H9 (cell line): ENCODE data around the gene ZFY. TPM values are rescaled to one million over a fixed set of nuclear protein-coding genes. Genes with fewer than 3 reads are reported as not detected.

ENCODE experiments used
- DNase-seq: peaks from one replicate; pipeline ENCODE4 v3.0.0-alpha.2; 2017
- H2AFZ ChIP-seq: one replicate; pipeline ENCODE4 v1.6.1; 2013; ENCODE audit warnings: mild to moderate bottlenecking, low read length, control low read depth, moderate library complexity
- H2AK5ac ChIP-seq: 2 replicates; pipeline ENCODE4 v1.6.1; 2013; ENCODE audit warnings: low read length, control low read depth, mixed read lengths; ENCODE audit not compliant: insufficient read length
- H2BK120ac ChIP-seq: one replicate; pipeline ENCODE4 v1.6.1; 2013; ENCODE audit warnings: low read depth, mild to moderate bottlenecking, low read length, control low read depth, inconsistent platforms; ENCODE audit not compliant: poor library complexity, severe bottlenecking
- H2BK12ac ChIP-seq: 2 replicates; pipeline ENCODE4 v1.6.1; 2013; ENCODE audit warnings: low read length, control low read depth, mixed read lengths, low read depth; ENCODE audit not compliant: insufficient read length
- H2BK15ac ChIP-seq: 2 replicates; pipeline ENCODE4 v1.6.1; 2013; ENCODE audit warnings: low read depth, low read length, control low read depth
- H2BK20ac ChIP-seq: one replicate; pipeline ENCODE4 v1.6.1; 2013; ENCODE audit warnings: low read depth, mild to moderate bottlenecking, low read length, control low read depth, inconsistent platforms; ENCODE audit not compliant: poor library complexity, severe bottlenecking
- H2BK5ac ChIP-seq: 2 replicates; pipeline ENCODE4 v1.6.1; 2013; ENCODE audit warnings: low read length, control low read depth, mixed read lengths; ENCODE audit not compliant: insufficient read length
- H3K14ac ChIP-seq: 2 replicates; pipeline ENCODE4 v1.6.1; 2013; ENCODE audit warnings: low read length, control low read depth; ENCODE audit not compliant: insufficient read depth
- H3K18ac ChIP-seq: 2 replicates; pipeline ENCODE4 v1.6.1; 2013; ENCODE audit warnings: low read depth, mild to moderate bottlenecking, mixed read lengths, low read length, control low read depth; ENCODE audit not compliant: insufficient read length
- H3K23ac ChIP-seq: 2 replicates; pipeline ENCODE4 v1.6.1; 2013; ENCODE audit warnings: low read length, control low read depth, mixed read lengths, low read depth; ENCODE audit not compliant: insufficient read length
- H3K23me2 ChIP-seq: 2 replicates; pipeline ENCODE4 v1.6.1; 2013; ENCODE audit warnings: low read depth, mild to moderate bottlenecking, mixed read lengths, low read length, control low read depth; ENCODE audit not compliant: insufficient read length, poor library complexity, severe bottlenecking
- H3K27ac ChIP-seq: 2 replicates; pipeline ENCODE4 v1.5.1; 2013; ENCODE audit warnings: low read length, control low read depth, mixed read lengths, low read depth; ENCODE audit not compliant: insufficient read length
- H3K27me3 ChIP-seq: 2 replicates; pipeline ENCODE4 v1.6.1; 2013; ENCODE audit warnings: low read length, control low read depth, inconsistent platforms; ENCODE audit not compliant: insufficient read depth
- H3K4ac ChIP-seq: 2 replicates; pipeline ENCODE4 v1.6.1; 2013; ENCODE audit warnings: low read depth, mild to moderate bottlenecking, control low read depth, inconsistent platforms, low read length, moderate library complexity
- H3K4me1 ChIP-seq: 2 replicates; pipeline ENCODE4 v1.6.1; 2013; ENCODE audit warnings: low read length, control low read depth, inconsistent platforms; ENCODE audit not compliant: insufficient read depth
- H3K4me2 ChIP-seq: 2 replicates; pipeline ENCODE4 v1.6.1; 2013; ENCODE audit warnings: low read length, control low read depth, mixed read lengths; ENCODE audit not compliant: insufficient read length, insufficient read depth
- H3K56ac ChIP-seq: 2 replicates; pipeline ENCODE4 v1.6.1; 2013; ENCODE audit warnings: low read depth, mild to moderate bottlenecking, mixed read lengths, low read length, control low read depth; ENCODE audit not compliant: insufficient read length
- H3K79me1 ChIP-seq: 2 replicates; pipeline ENCODE4 v1.6.1; 2013; ENCODE audit warnings: low read depth, mild to moderate bottlenecking, moderate library complexity, low read length, control low read depth, inconsistent platforms; ENCODE audit not compliant: insufficient read depth, poor library complexity, severe bottlenecking
- H3K79me2 ChIP-seq: 2 replicates; pipeline ENCODE4 v1.6.1; 2013; ENCODE audit warnings: low read length, control low read depth, inconsistent platforms; ENCODE audit not compliant: insufficient read depth
- H3K9ac ChIP-seq: 2 replicates; pipeline ENCODE4 v1.6.1; 2013; ENCODE audit warnings: low read length, control low read depth, mixed read lengths; ENCODE audit not compliant: insufficient read length; ENCODE audit errors: extremely low read depth
- H3K9me3 ChIP-seq: one replicate; pipeline ENCODE4 v1.6.1; 2013; ENCODE audit warnings: low read depth, low read length, inconsistent platforms; ENCODE audit not compliant: control insufficient read depth
- H3T11ph ChIP-seq: one replicate; pipeline ENCODE4 v1.6.1; 2013; ENCODE audit warnings: mild to moderate bottlenecking, low read length, control low read depth, inconsistent platforms
- H4K20me1 ChIP-seq: one replicate; pipeline ENCODE4 v1.6.1; 2013; ENCODE audit not compliant: control insufficient read depth, insufficient read length, insufficient read depth
- H4K5ac ChIP-seq: 2 replicates; pipeline ENCODE4 v1.6.1; 2013; ENCODE audit warnings: low read depth, mild to moderate bottlenecking, mixed read lengths, low read length, control low read depth; ENCODE audit not compliant: insufficient read length
- H4K8ac ChIP-seq: replicated peaks from 2 replicates; pipeline ENCODE4 v1.6.1; 2013; ENCODE audit warnings: low read length, control low read depth, mixed read lengths, low read depth; ENCODE audit not compliant: insufficient read length
- H4K91ac ChIP-seq: 2 replicates; pipeline ENCODE4 v1.6.1; 2013; ENCODE audit warnings: low read depth, mild to moderate bottlenecking, moderate library complexity, mixed read lengths, low read length, control low read depth; ENCODE audit not compliant: insufficient read length
- H3K27ac Mint-ChIP-seq, 3 experiments: 2 replicates in 2 of 3; 3 replicates in 1 of 3; pipeline ENCODE4 v1.8.0; 2020 to 2021; ENCODE audit warnings: mixed read lengths in 3 of 3, mild to moderate bottlenecking in 1 of 3, moderate library complexity in 1 of 3
- H3K27me3 Mint-ChIP-seq: 2 replicates; pipeline ENCODE4 v1.8.0; 2021; ENCODE audit warnings: low read depth, mild to moderate bottlenecking, moderate library complexity, mixed read lengths
- H3K36me3 Mint-ChIP-seq, 3 experiments: 2 replicates in 2 of 3; 3 replicates in 1 of 3; pipeline ENCODE4 v1.8.0; 2020 to 2021; ENCODE audit warnings: low read depth in 3 of 3, mixed read lengths in 3 of 3; ENCODE audit not compliant: insufficient read depth in 1 of 3
- H3K4me1 Mint-ChIP-seq, 2 experiments: 2 replicates each; pipeline ENCODE4 v1.8.0; 2020; ENCODE audit warnings: mixed read lengths in 2 of 2
- H3K4me3 Mint-ChIP-seq, 2 experiments: 2 replicates in 1 of 2; 3 replicates in 1 of 2; pipeline ENCODE4 v1.8.0; 2020 to 2021; ENCODE audit warnings: mild to moderate bottlenecking in 2 of 2, mixed read lengths in 2 of 2, moderate library complexity in 1 of 2
- H3K9me3 Mint-ChIP-seq, 2 experiments: 2 replicates in 1 of 2; 3 replicates in 1 of 2; pipeline ENCODE4 v1.8.0; 2020; ENCODE audit warnings: mild to moderate bottlenecking in 2 of 2, mixed read lengths in 2 of 2, moderate library complexity in 1 of 2
- WGBS: extraction: QIAGEN DNeasy Blood & Tissue Kit; methylation state at CpG from one replicate; pipeline ENCODE4 v1.1.7; 2013; ENCODE audit warnings: missing lambda C conversion rate, low lambda C conversion rate, mixed read lengths; ENCODE audit not compliant: insufficient read length; ENCODE audit errors: extremely low coverage; 5-methylcytosine and 5-hydroxymethylcytosine counted together
- total RNA-seq: library from RNA; stranded (reverse); gene quantifications from 2 replicates; pipeline ENCODE4 v1.2.1, GENCODE V29; 2021
- TF ChIP-seq, protein P1 (sequence below): fragments of 200-600 bp; sonication (generic); conservative IDR thresholded peaks from 3 replicates; pipeline ENCODE4 v1.8.0; 2021; ENCODE audit warnings: antibody characterized with exemption, mild to moderate bottlenecking

Gene ZFY
- total RNA-seq, 1 experiment from 2014 or later, result not detected

GRCh38 chrY:3003516-3003830, 68.3 kb downstream of the ZFY start:
- no peak for DNase-seq
- no peak overlapping the region for H4K91ac ChIP-seq
- no peak overlapping the region for H3K18ac ChIP-seq
- no peak overlapping the region for H3K4ac ChIP-seq
- H3K9me3 ChIP-seq, result no peaks in the 10 kb centered on the region
- no peak overlapping the region for H3K4me3 Mint-ChIP-seq
- no peak overlapping the region for H2BK5ac ChIP-seq
- H3K23ac ChIP-seq, result no peak overlapping the region
- H3T11ph ChIP-seq, result no peak overlapping the region
- no peaks in the 10 kb centered on the region for H3K79me1 ChIP-seq
- no peaks in the 10 kb centered on the region for H3K23me2 ChIP-seq
- H3K27me3 ChIP-seq, result no peaks in the 10 kb centered on the region
- WGBS, result no CpG with 5 or more reads among the region's 3 CpGs
- no peak overlapping the region for H3K9ac ChIP-seq
- no peak overlapping the region for H2BK20ac ChIP-seq
- no peaks in the 10 kb centered on the region for H3K36me3 Mint-ChIP-seq
- TF ChIP-seq, protein P1, sequence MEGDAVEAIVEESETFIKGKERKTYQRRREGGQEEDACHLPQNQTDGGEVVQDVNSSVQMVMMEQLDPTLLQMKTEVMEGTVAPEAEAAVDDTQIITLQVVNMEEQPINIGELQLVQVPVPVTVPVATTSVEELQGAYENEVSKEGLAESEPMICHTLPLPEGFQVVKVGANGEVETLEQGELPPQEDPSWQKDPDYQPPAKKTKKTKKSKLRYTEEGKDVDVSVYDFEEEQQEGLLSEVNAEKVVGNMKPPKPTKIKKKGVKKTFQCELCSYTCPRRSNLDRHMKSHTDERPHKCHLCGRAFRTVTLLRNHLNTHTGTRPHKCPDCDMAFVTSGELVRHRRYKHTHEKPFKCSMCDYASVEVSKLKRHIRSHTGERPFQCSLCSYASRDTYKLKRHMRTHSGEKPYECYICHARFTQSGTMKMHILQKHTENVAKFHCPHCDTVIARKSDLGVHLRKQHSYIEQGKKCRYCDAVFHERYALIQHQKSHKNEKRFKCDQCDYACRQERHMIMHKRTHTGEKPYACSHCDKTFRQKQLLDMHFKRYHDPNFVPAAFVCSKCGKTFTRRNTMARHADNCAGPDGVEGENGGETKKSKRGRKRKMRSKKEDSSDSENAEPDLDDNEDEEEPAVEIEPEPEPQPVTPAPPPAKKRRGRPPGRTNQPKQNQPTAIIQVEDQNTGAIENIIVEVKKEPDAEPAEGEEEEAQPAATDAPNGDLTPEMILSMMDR, result no peak
- H4K8ac ChIP-seq, result no peak overlapping the region
- H3K56ac ChIP-seq, result no peak overlapping the region
- no peak overlapping the region for H4K5ac ChIP-seq
- H4K20me1 ChIP-seq, result no peaks in the 10 kb centered on the region
- no peaks in the 10 kb centered on the region for H3K4me1 ChIP-seq
- H3K27ac ChIP-seq, result no peak overlapping the region
- no peak overlapping the region for H2AK5ac ChIP-seq
- H3K27ac Mint-ChIP-seq, result no peak overlapping the region
- no peak overlapping the region for H3K14ac ChIP-seq
- no peaks in the 10 kb centered on the region for H3K4me1 Mint-ChIP-seq
- H2BK15ac ChIP-seq, result no peak overlapping the region
- no peaks in the 10 kb centered on the region for H3K79me2 ChIP-seq
- H3K9me3 Mint-ChIP-seq, result no peaks in the 10 kb centered on the region
- H2BK120ac ChIP-seq, result no peak overlapping the region
- H3K27me3 Mint-ChIP-seq, result no peaks in the 10 kb centered on the region
- H3K4me2 ChIP-seq, result no peak overlapping the region
- H2BK12ac ChIP-seq, result no peak overlapping the region
- H2AFZ ChIP-seq, result no peak overlapping the region
